NCI-H2227 (cell line): Measurements from ENCODE around the gene CACNA1D.

ENCODE experiments used
- DNase-seq: peaks from one replicate; lab custom pipeline; 2025; ENCODE audit not compliant: unreplicated experiment; lab: John Stamatoyannopoulos, UW

Gene CACNA1D

DNA sequence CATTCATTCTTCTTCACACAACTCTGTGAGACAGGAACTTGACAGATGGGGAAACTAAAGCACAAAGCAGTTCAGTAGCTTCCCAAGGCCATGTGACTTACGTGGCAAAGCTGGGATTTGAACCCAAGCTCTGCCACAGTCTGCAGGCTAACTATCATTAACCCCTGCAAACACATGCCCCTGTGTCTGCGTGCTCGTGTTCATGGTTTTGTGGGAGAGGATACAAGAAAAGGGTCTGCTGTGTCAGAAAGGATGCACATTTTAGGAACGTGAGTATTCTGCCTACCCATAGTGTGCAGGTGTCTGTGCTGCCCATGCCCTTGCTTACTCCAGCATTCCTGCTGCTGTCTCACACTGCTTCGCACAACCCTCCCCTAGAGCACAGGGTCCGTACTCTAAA, 214.8 kb downstream of the CACNA1D start:
- no peak for DNase-seq

DNA sequence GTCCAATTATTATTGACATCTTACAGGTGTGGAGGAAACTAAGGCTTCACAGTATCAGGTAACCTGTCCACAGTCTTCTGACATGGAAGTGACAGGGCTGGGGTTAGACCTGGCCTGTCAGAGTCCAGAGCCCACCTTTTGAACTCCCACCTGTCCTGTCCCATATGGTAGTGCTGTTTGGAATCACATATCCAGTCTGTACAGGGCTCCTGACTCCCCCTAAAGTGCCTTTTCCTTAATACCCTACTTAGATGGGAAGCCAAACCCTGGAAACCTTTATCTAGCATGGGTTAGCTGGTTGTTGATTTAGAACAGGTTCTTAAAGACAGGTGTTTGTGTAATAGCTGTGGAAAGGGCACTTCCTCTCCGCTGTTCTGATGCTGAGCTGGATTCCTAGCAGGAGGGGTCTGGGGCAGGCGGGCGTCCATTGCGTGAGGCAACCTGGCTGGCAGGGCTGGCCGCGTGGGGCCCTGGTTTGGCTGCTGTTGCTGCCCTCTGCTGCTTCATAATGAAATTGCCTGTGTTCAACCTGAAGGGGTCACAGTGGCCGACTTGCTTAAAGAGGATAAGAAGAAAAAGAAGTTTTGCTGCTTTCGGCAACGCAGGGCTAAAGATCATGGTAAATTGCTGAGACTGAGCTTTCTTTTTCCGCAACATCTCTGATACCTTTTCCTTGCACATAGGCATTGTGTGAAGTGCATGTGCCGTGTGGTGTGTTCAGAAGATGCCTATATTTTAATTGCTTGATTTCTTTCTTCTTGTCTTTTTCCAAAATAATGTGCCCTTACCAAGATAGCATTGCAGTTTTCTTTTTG, 215.7 kb downstream of the CACNA1D start:
- DNase-seq: peak; percentile 77

DNA sequence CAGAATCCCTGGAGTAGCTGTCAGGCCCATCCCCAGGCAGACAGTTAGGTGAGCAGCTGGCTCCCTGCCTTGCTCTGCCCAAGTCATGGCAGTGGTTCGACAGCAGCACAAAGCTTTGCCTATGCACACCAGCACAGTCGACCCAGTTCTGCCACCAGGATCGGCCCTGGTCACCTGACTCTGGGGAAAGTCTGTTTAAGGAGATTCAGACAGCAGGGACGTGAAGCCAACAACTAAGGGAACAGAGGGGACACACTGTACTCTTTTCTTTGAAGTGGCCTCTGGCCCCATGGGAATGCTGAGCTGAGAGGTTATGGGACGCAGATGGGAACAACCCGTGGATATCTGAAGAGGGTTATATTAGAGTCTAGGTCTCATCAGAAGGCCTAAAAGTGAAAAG, 217.0 kb downstream of the CACNA1D start:
- no peak for DNase-seq

DNA sequence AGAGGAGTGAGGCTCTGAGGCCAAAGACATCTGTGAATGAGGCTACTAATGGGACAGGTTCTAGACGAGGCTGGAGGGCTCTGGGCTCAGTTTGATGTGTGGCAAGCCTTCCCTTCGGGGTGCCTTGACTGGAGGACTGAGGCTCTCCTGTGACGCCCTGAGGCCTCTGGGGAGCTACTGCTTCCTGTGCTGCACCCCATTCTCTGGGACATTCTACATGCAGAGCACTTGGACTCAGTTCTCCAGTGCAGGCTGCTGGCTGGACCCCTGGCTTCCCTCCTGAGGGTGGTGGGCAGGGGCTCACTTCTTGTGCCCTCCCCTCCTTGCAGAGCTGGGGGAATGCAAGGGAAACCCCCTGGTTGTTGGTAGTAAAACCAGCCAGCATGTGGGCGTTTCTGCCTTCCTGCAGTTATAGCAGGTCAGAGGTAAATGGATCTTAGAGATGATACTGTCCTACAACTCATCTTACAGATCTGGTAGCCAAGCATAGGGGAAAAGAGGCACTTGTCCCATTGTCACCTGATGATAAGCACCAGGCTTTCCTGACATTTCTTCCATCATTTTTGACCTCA, 218.5 kb downstream of the CACNA1D start:
- no peak for DNase-seq

DNA sequence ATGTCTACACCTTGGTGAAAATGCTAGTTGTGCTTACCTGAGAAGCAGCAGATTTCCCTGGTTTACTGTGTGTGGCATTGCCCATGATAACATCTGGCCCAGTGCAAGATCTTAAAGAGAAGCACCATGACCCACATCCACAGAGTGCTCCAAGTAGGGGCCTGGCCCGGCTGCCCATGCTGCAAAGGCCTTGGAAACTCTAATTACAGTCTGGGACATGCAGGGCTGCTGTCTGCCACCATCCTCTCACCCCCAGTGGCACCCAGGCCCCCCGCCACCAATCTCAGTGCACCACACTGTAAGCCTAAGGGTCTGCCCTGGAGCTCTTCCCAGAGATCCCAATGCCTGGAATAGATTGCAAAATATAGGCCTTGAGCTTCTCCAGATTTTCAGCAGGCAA, 219.2 kb downstream of the CACNA1D start:
- DNase-seq: no peak

DNA sequence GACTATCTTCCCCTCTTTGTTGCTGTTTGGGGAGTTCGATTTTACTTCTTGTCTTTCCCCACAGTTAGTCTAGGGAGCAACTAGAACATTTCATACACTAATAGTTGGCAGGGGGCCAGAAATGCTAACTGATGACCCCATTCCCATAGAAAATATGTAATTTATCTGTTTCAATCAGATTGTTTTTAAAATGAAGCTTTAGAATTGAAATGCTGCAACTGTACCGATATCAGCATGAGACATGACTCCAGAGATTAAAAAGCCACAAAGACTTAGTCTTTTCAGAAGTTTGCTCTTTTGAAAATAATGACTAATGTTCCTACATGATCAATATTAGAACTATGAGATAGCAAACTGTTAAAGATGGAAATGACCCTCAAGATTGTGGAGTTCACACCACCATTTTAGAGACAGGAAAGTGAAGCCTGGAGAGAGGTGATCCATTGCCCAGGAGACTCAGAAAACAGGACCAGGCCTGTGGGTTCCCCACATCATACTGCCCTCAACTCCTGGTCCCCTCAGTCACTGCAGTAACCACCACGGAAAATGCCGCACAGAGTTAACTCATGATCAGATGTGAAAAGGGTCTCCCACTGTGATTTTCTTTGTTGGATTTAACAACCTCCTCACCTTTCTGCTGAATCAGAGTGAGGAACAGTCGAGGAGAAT, 221.5 kb downstream of the CACNA1D start:
- peak; percentile 9 for DNase-seq

DNA sequence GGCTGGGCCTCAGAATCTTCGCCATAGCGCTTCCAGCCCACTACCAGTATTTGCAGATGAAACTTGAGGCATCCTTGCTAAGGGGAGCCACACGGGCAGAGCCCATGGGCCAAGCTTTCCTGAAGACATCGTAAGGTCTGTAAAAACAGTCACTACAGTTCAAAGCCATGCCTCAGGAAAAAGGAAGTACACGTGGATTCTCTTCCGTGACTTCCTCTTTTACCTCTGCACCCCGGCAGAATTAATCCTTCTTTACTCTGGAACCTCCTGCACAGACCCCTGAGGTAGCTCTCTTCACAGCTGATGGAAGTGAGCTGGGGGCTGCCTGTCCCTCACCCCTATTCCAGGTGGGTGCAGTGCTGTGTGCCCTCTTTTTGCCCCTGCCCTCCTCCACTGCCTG, 222.6 kb downstream of the CACNA1D start:
- no peak for DNase-seq

DNA sequence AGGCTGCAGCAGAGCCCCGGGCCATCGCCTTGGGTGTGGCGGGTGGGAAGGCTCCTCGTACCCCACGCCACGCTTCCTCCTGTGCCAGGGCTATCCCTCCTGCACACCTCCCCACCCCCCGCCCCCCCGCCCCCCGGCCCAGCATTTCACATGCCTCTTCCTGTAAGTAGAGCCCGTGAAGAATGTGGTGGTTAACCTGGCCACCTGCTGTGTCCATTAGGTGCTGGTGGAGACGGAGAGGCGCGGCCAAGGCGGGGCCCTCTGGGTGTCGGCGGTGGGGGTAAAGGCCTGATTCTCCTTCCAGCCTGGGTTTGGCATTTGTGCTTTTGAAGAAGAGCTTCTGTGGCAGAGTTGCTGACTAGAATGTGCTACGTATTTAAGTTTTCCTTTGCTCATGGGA, 224.1 kb downstream of the CACNA1D start:
- DNase-seq: no peak

DNA sequence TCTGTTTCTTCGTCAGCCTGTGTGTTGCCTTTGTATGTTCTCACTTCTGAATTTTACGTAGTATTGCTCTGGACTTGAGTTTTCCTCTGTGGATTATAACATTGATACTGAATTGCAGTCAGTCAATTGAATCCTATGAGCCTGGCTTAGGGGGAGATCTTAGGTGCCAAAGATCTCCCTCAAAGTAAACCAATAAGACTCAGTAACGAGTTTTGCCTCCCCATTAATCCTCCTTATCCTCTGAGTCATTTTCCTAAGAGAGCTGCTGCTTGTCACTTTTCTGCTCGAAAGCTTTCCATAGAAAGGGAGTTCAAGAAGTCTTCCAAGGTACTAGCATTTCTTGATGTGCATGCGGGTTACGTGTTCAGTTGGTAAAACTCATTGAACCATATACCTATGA, 225.4 kb downstream of the CACNA1D start:
- no peak for DNase-seq

DNA sequence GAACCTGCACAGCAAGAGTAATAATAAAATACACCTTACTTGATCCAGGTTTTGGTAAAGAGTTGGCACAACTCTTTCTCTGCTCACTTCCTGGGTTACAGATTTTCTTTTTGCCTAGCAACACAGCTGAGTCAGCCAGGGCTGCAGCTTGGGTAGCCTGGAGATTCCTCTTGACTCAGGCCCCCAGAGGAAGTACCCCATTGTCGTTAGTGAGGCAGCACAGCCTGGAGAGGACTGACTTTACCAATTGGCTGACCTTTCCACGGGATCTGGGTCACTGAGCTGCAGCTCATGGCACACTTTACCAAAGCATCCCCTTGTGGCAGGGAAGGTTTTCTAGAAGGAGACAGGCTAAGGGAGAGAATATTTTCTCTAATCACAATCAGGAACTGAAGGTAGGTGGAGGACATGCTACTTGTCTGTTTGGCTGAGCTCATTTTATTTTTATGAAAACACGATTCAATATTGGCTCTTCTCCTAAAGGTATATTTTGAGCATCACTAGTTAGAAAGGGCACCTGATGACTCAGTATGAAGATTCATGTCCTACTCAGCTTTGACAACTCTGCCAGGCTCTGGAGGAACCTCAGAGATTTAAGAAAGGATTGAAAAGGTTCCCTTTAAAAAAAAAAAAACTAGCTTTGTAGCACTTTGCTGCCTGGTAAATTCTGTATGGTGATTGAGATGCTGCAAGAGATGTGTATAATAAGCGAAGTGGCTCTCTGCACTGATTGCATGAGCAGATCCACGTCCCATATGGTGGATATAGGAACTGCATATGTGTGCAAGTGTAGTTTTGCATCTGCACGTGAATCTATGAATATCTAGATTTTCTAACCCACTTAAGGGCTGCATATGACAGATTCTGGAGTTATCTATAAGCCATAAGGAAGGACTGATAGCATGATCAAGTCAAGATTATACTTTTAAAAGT, 227.0 kb downstream of the CACNA1D start:
- no peak for DNase-seq

DNA sequence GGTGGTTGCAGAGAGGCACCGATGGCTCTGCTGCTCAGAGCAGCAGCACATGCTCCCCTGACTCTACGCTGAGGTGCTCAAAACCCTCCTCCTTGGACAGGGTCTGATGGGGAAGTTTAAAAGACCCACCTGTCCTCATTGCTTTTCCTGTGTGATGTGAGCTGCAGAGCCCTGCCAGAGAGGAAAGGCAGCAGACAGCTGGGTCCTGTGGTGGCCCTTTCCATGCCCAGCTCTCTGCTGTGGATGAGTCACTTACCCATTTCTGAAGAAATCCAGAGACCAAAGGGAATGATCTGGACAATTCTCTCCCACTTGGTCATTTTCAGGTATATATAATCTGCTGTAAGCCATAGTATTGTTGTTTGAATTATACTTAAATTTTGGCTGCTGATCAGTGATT, 230.2 kb downstream of the CACNA1D start:
- DNase-seq: no peak

DNA sequence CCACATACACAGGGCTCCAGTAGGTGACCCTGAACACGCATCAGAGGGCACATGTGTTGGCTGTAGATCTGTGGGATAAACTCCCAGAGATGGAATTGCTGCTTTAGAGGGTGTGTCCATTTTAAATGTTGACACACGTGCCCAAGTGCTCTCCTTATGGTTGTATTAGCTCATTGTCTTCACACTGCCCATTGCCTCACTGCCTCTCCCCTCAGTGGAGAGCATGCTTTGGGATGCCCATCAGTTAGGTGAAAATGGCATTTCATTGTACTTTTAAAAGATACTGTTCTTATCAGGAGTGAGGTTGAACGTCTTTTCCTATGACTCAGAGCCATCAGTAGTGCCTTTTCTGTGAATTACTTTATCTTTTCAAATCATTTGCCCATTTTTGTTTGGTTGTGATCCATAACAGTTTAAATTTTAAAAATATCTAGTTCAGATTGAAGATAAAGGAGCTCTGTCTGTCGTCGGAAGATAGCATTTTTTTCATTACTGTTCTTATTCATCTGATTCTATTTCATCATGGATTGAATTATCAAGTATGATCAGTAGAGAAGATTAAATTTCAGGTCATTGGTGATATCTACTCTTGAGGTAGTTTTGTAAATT, 231.1 kb downstream of the CACNA1D start:
- no peak for DNase-seq

DNA sequence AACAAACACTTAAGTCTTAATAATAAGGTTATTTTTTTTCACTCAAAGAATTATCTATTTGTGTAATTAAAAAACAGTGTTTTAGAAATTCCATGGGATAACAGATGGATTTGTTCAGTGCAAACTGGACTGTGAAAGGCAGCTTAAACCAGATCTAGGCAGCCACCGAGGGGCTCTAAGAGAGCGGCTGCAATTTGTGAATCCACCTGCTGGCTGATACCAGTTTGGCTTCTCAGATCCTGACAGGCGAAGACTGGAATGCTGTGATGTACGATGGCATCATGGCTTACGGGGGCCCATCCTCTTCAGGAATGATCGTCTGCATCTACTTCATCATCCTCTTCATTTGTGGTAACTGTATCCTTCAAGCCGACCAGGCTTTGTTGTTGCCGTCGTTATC, 232.2 kb downstream of the CACNA1D start:
- no peak for DNase-seq

DNA sequence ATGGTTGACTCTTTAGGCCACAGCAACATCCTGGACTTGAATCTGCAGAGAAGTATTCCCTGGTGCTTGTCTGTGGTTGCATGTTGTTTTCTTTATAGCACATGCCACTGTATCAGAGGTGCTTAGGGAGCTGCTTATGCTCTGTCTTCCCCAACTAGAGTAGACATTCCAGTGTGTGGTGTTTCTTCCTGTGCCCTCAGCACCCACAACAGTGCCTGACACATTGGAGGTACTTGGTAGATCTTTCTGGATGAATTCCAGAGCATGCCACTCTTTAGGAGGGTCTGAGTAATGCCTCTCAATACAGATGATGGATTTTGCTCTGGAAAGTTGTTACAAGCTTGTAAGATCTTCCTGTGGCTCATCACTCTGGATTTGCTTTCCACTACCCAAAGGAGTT, 234.2 kb downstream of the CACNA1D start:
- DNase-seq: no peak

DNA sequence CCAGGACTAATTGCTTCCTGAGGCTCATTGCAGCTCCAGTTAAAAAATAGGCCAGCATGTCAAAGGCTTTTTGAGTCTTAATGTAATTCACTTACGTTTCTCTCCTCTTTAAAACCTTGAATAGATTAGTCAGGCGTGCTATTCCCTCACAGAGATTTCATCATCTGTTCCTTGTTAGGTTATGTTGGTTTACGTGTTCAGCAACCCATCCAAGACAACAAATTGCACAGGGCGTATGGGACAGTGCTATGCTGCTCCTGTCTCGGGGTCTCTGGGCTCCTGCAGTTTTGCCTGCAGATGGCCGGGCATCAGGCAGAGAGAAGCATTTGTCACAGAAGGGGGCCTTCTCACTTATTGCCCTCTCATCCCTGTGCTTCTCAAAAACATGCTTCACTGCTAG, 234.7 kb downstream of the CACNA1D start:
- DNase-seq: no peak

DNA sequence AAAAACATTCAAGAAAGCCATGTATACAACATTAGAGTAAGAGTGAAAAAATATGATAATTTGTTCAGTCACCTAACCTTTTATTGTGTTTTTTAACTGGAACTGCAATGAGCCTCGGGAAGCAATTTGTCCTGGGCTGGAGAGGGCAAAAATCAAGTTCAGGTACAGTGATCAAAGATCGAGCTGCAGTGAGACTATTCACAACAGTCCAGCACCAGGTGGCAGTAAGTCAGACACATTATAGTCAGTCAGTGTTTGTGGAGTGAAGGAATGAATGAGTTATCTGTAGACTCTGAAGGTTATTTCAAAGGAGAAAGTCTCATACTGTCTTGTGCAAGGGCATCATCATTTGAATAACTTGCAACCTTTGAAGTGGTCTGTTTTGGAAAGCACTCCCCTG, 235.2 kb downstream of the CACNA1D start:
- DNase-seq: no peak

DNA sequence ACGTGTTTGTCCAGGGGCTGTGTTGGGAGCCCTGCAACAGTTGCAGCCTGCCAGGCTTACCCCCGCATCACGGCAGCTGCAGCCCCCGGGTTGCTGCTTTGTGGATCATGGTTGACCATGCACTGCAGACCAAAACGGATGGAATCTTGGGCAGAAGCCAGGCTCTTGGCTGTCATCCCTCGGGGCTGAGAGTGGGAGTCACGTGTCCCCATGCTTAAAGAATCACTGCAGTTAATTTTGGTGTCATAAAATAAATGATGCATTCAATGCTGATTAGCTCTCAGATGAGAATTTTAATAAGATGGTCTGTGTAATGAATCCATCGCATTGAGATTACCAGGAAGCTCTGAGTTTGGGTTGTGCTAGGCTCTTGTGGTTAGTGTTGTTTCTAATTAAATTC, 236.2 kb downstream of the CACNA1D start:
- DNase-seq: no peak

DNA sequence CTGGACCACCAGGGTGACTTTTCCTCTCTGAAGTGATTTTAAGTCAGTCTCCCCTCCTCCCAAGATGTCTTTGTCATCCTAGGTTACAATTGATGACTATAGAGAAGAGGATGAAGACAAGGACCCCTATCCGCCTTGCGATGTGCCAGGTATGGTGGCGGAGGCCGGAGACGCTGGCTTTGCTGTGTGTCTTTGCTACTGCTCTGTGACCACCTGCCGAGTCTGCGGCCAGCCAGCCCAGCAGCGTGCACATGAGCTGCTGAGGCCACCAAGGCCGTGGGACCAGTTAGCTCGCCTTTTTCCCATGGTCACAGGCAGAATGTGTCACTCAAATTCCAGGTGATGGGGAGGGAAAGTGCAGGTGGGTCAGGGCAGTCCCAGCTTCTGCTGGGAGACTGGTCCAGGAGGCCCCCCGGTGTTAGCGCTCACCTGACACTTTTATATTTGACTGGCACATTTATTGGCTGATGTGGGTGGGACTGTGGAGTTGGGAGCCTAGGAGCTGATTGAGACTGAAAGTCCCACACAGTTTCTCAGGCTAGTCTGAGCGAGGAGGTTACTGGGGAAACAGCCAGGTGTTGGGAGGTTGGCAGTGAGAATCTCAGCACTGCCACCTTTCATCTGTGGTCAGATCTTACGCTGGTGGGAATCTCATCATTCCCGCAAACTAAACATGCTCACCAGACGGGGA, 237.7 kb downstream of the CACNA1D start:
- no peak for DNase-seq

DNA sequence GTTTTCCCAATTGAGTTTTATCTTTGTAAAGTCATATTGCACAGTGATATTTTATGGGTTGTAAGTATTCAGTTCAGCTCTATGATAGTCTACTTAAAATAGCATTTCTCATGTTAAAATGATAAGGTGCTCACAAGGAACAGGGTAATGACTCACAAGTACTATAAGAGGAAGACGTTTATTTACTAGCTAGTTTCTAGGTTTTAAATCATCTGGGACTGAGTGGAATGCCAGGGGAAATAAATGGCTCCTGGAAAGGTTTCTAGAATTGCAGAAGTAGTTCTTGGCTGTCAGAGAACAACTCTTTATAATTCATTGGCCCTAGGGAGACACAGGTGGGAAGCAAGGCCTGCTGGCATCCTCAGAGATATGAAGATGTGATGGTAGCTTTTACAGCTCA, 239.0 kb downstream of the CACNA1D start:
- no peak for DNase-seq

DNA sequence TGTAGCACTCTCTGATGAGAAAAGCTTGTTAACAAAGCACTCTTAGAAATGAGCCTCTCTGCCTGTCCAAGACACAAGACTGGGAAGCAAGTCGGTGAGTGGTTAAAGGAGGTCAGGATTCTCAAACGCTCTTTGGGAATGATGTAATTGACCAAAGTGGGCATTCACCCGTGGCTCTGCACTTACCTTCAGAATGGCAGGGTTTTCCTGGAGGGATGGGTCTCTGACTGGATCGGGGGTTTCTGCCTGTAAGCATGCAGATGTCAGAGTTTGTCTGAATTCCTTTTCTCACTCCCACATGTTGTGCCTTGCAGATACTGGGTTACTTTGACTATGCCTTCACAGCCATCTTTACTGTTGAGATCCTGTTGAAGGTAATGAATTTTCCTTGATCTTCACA, 245.6 kb downstream of the CACNA1D start:
- no peak for DNase-seq
